Measurements from ENCODE around the gene TSHZ2.
"Not testable (repeated sequence)": the region's sequence is repeated elsewhere in the genome, so short reads cannot be mapped to it uniquely, and the experiment has no call there.

TSHZ2 gene

GRCh38 chr20:53434662-53435061 is 462.5 kb downstream of the TSHZ2 start:
- no peak for DNase-seq

- DNase-seq, result not testable (repeated sequence)
Measured at GRCh38 chr20:53436927-53437326, 464.8 kb downstream of the TSHZ2 start.

- no peak for DNase-seq
Measured at GRCh38 chr20:53438368-53438767, 466.2 kb downstream of the TSHZ2 start.

- no peak for DNase-seq
Measured at GRCh38 chr20:53439046-53439445, 466.9 kb downstream of the TSHZ2 start.

- no peak for DNase-seq
Measured at GRCh38 chr20:53439616-53440015, 467.5 kb downstream of the TSHZ2 start.

- DNase-seq, result no peak
Measured at GRCh38 chr20:53444401-53445149, 472.4 kb downstream of the TSHZ2 start.

GRCh38 chr20:53445321-53445731 is 473.2 kb downstream of the TSHZ2 start:
- no peak for DNase-seq

GRCh38 chr20:53445932-53446331 is 473.8 kb downstream of the TSHZ2 start:
- DNase-seq, result no peak

GRCh38 chr20:53447316-53447715 is 475.2 kb downstream of the TSHZ2 start:
- DNase-seq, result no peak

GRCh38 chr20:53448426-53448825 is 476.3 kb downstream of the TSHZ2 start:
- DNase-seq, result no peak

GRCh38 chr20:53448875-53449274 is 476.7 kb downstream of the TSHZ2 start:
- DNase-seq, result no peak

GRCh38 chr20:53453076-53453475 is 480.9 kb downstream of the TSHZ2 start:
- no peak for DNase-seq

GRCh38 chr20:53454675-53455276 is 482.6 kb downstream of the TSHZ2 start:
- DNase-seq, result no peak

- DNase-seq, result no peak
Measured at GRCh38 chr20:53463101-53463972, 491.2 kb downstream of the TSHZ2 start.

GRCh38 chr20:53466279-53466678 is 494.1 kb downstream of the TSHZ2 start:
- no peak for DNase-seq

GRCh38 chr20:53468587-53468986 is 496.4 kb downstream of the TSHZ2 start:
- DNase-seq, result no peak

GRCh38 chr20:53472859-53473258 is 500.7 kb downstream of the TSHZ2 start:
- not testable (repeated sequence) for DNase-seq

GRCh38 chr20:53480913-53481312 is 508.8 kb downstream of the TSHZ2 start:
- no peak for DNase-seq

GRCh38 chr20:53487461-53488200 is 515.5 kb downstream of the TSHZ2 start:
- no peak for DNase-seq

- DNase-seq, result no peak
Measured at GRCh38 chr20:53488775-53489272, 516.7 kb downstream of the TSHZ2 start.

GRCh38 chr20:53489528-53489927 is 517.4 kb downstream of the TSHZ2 start:
- DNase-seq, result no peak

- DNase-seq, result no peak
Measured at GRCh38 chr20:53490620-53491019, 518.5 kb downstream of the TSHZ2 start.

GRCh38 chr20:53491462-53491861 is 519.3 kb downstream of the TSHZ2 start:
- no peak for DNase-seq

Measured in NCI-H82 (cell line).